ENCODE results near the gene THRB. TPM values are rescaled to one million over a fixed set of nuclear protein-coding genes. Genes with fewer than 3 reads are reported as not detected.

Gene THRB
- total RNA-seq, 4 donors from 2014 or later = 19.8 to 25.8 (median 23.4) TPM

- 83 to 84% methylated on average over 5 of the region's 5 CpGs for WGBS, 2 donors
- DNase-seq (ENCODE audit: low spot score in 2 of 2) = no peak
- H3K4me3 ChIP-seq (ENCODE audit: low read depth, poor library complexity, severe bottlenecking) = no peak overlapping the region
- TF ChIP-seq POLR2A (IDR thresholded peaks at IDR 0.05) = no peak
- no peak for TF ChIP-seq CTCF (IDR thresholded peaks at IDR 0.05)
- intact Hi-C loops (cut with DNase I; ENCODE audit: low total_unique reads) = no loop called here
Observed at GRCh38 chr3:24338409-24339130, 156.1 kb downstream of the THRB start.

GRCh38 chr3:24336101-24336500, 158.5 kb downstream of the THRB start:
- no peak for DNase-seq (ENCODE audit: low spot score in 2 of 2)
- 71 to 78% methylated on average over 3 of the region's 3 CpGs for WGBS, 2 donors
- no peak for TF ChIP-seq POLR2A (IDR thresholded peaks at IDR 0.05)
- TF ChIP-seq CTCF (IDR thresholded peaks at IDR 0.05) = no peak
- H3K4me3 ChIP-seq (ENCODE audit: low read depth, poor library complexity, severe bottlenecking) = no peak overlapping the region
- intact Hi-C loops (cut with DNase I; ENCODE audit: low total_unique reads) = no loop called here

GRCh38 chr3:24332092-24332491, 162.6 kb downstream of the THRB start:
- intact Hi-C loops (cut with DNase I; ENCODE audit: low total_unique reads) = no loop called here
- WGBS, 2 donors = 93 to 96% methylated on average over 3 of the region's 3 CpGs
- H3K4me3 ChIP-seq (ENCODE audit: low read depth, poor library complexity, severe bottlenecking) = no peak overlapping the region
- TF ChIP-seq POLR2A (IDR thresholded peaks at IDR 0.05) (no peak), CTCF (IDR thresholded peaks at IDR 0.05) (no peak)
- no peak for DNase-seq (ENCODE audit: low spot score in 2 of 2)

GRCh38 chr3:24323272-24323671, 171.4 kb downstream of the THRB start:
- TF ChIP-seq POLR2A (IDR thresholded peaks at IDR 0.05) (no peak), CTCF (IDR thresholded peaks at IDR 0.05) (no peak)
- DNase-seq (ENCODE audit: low spot score in 2 of 2) = no peak
- H3K4me3 ChIP-seq (ENCODE audit: low read depth, poor library complexity, severe bottlenecking) = no peak overlapping the region
- intact Hi-C loops (cut with DNase I; ENCODE audit: low total_unique reads) = no loop called here

GRCh38 chr3:24320601-24321000, 174.0 kb downstream of the THRB start:
- no peak overlapping the region for H3K4me3 ChIP-seq (ENCODE audit: low read depth, poor library complexity, severe bottlenecking)
- no peak for DNase-seq (ENCODE audit: low spot score in 2 of 2)
- intact Hi-C loops (cut with DNase I; ENCODE audit: low total_unique reads) = no loop called here
- TF ChIP-seq POLR2A (IDR thresholded peaks at IDR 0.05) (no peak), CTCF (IDR thresholded peaks at IDR 0.05) (no peak)
